HCT116 (cell line): ENCODE data around the gene RNF41. TPM values are rescaled to one million over a fixed set of nuclear protein-coding genes. Genes with fewer than 3 reads are reported as not detected.

Experiments
- ATAC-seq: fragments of 200-7000 bp; cut with Tn5 transposase; 2 replicates; pipeline ENCODE4 v1.9.1; 2020; ENCODE audit warnings: mild to moderate bottlenecking, moderate library complexity
- BruUV-seq: library from RNA; stranded (reverse); fragments of 400-500 nt; replicated peaks from 2 replicates; lab custom pipeline; 2021; lab: Mats Ljungman, UMichigan
- CTCF ChIA-PET: fragments of 300-600 bp; sonication (Branson Sonifier 250); formaldehyde crosslinking; loops from one replicate; lab custom pipeline; 2021; ENCODE audit warnings: antibody characterized with exemption; lab: Charles Lee
- POLR2A ChIA-PET: fragments of 300-600, 350-600 bp; sonication (Branson Sonifier 250); formaldehyde crosslinking; loops from one replicate; lab custom pipeline; 2021; ENCODE audit warnings: antibody characterized with exemption; lab: Charles Lee
- RAD21 ChIA-PET, 2 experiments: fragments of 300-600 bp; sonication (Branson Sonifier 250); formaldehyde crosslinking; loops; one replicate each; lab custom pipeline; 2023; ENCODE audit warnings: low total read pairs in 2 of 2; ENCODE audit not compliant: uncharacterized antibody in 2 of 2, unreplicated experiment in 2 of 2, low non-redundant PET in 1 of 2; lab: Charles Lee
- DNase-seq: peaks from one replicate; pipeline ENCODE4 v3.0.0-alpha.2; 2010; ENCODE audit warnings: low read depth, low spot score
- H2AFZ ChIP-seq: fragments of 200-600 bp; shearing (Covaris generic), sonication (generic); 2 replicates; pipeline ENCODE4 v1.6.1; 2017; ENCODE audit warnings: low read depth, mixed run types, mixed read lengths, antibody characterized with exemption, low read length; ENCODE audit not compliant: poor library complexity, severe bottlenecking
- H3K27ac ChIP-seq: 2 replicates; pipeline ENCODE4 v1.5.1; 2012; ENCODE audit warnings: low read depth, low read length
- H3K27me3 ChIP-seq: fragments of 200-600 bp; sonication (generic); 2 replicates; pipeline ENCODE4 v1.6.1; 2016; ENCODE audit warnings: mixed run types, low read length, mixed read lengths; ENCODE audit not compliant: insufficient read depth
- H3K36me3 ChIP-seq, 2 experiments: fragments of 200-500 bp in 1 of 2; fragments of 200-600 bp in 1 of 2; sonication (Bioruptor generic) in 1 of 2; sonication (generic) in 1 of 2; 2 replicates each; pipeline versions ENCODE4 v1.5.1 to v1.6.1; 2014 to 2016; ENCODE audit warnings: low read length in 2 of 2, inconsistent platforms in 1 of 2, mixed read lengths in 1 of 2, mixed run types in 1 of 2; ENCODE audit not compliant: insufficient read depth in 2 of 2, control insufficient read depth in 1 of 2
- H3K4me1 ChIP-seq, 2 experiments: fragments of 200-600 bp in 1 of 2; sonication (generic) in 1 of 2; 2 replicates each; pipeline versions ENCODE4 v1.5.1 to v1.6.1; 2012 to 2017; ENCODE audit warnings: low read length in 2 of 2, inconsistent platforms in 1 of 2, mild to moderate bottlenecking in 1 of 2, mixed read lengths in 1 of 2, mixed run types in 1 of 2, moderate library complexity in 1 of 2; ENCODE audit not compliant: insufficient read depth in 2 of 2, control insufficient read depth in 1 of 2
- H3K4me2 ChIP-seq: fragments of 200-600 bp; sonication (generic); 2 replicates; pipeline ENCODE4 v1.6.1; 2017; ENCODE audit warnings: mixed run types, low read length, mixed read lengths
- H3K4me3 ChIP-seq, 2 experiments: fragments of 200-600 bp in 1 of 2; sonication (generic) in 1 of 2; replicated peaks in 1 of 2; 2 replicates each; pipeline ENCODE4 v1.5.1; 2011 to 2016; ENCODE audit warnings: low read length in 2 of 2, control low read depth in 1 of 2, low read depth in 1 of 2, mild to moderate bottlenecking in 1 of 2, mixed read lengths in 1 of 2, mixed run types in 1 of 2
- H3K79me2 ChIP-seq: fragments of 200-600 bp; sonication (generic); 2 replicates; pipeline ENCODE4 v1.6.1; 2017; ENCODE audit warnings: mild to moderate bottlenecking, mixed run types, low read length, moderate library complexity, mixed read lengths; ENCODE audit not compliant: insufficient read depth
- H3K9ac ChIP-seq: fragments of 200-600 bp; sonication (generic); 2 replicates; pipeline ENCODE4 v1.6.1; 2016; ENCODE audit warnings: low read length, mixed read lengths
- H3K9me2 ChIP-seq: fragments of 200-600 bp; sonication (generic), shearing (Covaris generic); 2 replicates; pipeline ENCODE4 v1.6.1; 2017; ENCODE audit warnings: mixed run types, mild to moderate bottlenecking, moderate library complexity; ENCODE audit not compliant: insufficient read depth
- H3K9me3 ChIP-seq, 2 experiments: fragments of 200-500 bp in 1 of 2; fragments of 200-600 bp in 1 of 2; sonication (Bioruptor generic) in 1 of 2; sonication (generic) in 1 of 2; 2 replicates each; pipeline ENCODE4 v1.6.1; 2014 to 2017; ENCODE audit warnings: low read length in 2 of 2, mixed read lengths in 2 of 2, inconsistent platforms in 1 of 2, low read depth in 1 of 2, mild to moderate bottlenecking in 1 of 2, mixed run types in 1 of 2, moderate library complexity in 1 of 2; ENCODE audit not compliant: control insufficient read depth in 1 of 2, insufficient read depth in 1 of 2
- H4K20me1 ChIP-seq: fragments of 200-600 bp; sonication (generic), shearing (Covaris generic); 2 replicates; pipeline ENCODE4 v1.6.1; 2017; ENCODE audit warnings: mixed run types, mild to moderate bottlenecking, moderate library complexity; ENCODE audit not compliant: insufficient read depth
- CBX3 ChIP-seq: IDR thresholded peaks from 2 replicates; pipeline ENCODE4 v1.6.1; 2012; ENCODE audit warnings: low read depth
- CEBPB ChIP-seq: IDR thresholded peaks from 2 replicates; pipeline ENCODE4 v1.6.1; 2012; ENCODE audit warnings: low read depth
- EGR1 ChIP-seq: IDR thresholded peaks from 2 replicates; pipeline ENCODE4 v1.6.1; 2012; ENCODE audit warnings: low read depth
- ELF1 ChIP-seq: IDR thresholded peaks from 2 replicates; pipeline ENCODE4 v1.6.1; 2012; ENCODE audit warnings: low read depth, borderline replicate concordance
- JUND ChIP-seq: IDR thresholded peaks from 2 replicates; pipeline ENCODE4 v1.6.1; 2012
- MAX ChIP-seq: IDR thresholded peaks from 2 replicates; pipeline ENCODE4 v1.6.1; 2012
- POLR2A ChIP-seq: IDR thresholded peaks from 2 replicates; pipeline ENCODE4 v1.7.0; 2011; ENCODE audit warnings: borderline replicate concordance; ENCODE audit not compliant: insufficient read depth, insufficient read length; ENCODE audit errors: extremely low read depth
- POLR2AphosphoS5 ChIP-seq: IDR thresholded peaks from 2 replicates; pipeline ENCODE4 v1.6.1; 2011; ENCODE audit warnings: mild to moderate bottlenecking, low read depth, low read length, moderate library complexity
- RAD21 ChIP-seq: IDR thresholded peaks from 2 replicates; pipeline ENCODE4 v1.6.1; 2012; ENCODE audit warnings: low read depth, mild to moderate bottlenecking
- SRF ChIP-seq: IDR thresholded peaks from 2 replicates; pipeline ENCODE4 v1.6.1; 2012; ENCODE audit warnings: low read depth
- TCF7L2 ChIP-seq: IDR thresholded peaks from 2 replicates; pipeline ENCODE4 v1.7.0; 2011; ENCODE audit warnings: borderline replicate concordance, inconsistent platforms; ENCODE audit not compliant: insufficient read depth, insufficient read length; ENCODE audit errors: extremely low read depth
- YY1 ChIP-seq: IDR thresholded peaks from 2 replicates; pipeline ENCODE4 v1.6.1; 2011; ENCODE audit warnings: low read length, low read depth, moderate library complexity, mild to moderate bottlenecking; ENCODE audit not compliant: insufficient replicate concordance; ENCODE audit errors: extremely low read depth
- ZFX ChIP-seq: fragments of 450-650 bp; IDR thresholded peaks from 2 replicates; pipeline ENCODE4 v1.6.1; 2017
- ZNF274 ChIP-seq: fragments of 200-500 bp; sonication (Bioruptor generic); IDR thresholded peaks from 2 replicates; pipeline ENCODE4 v1.6.1; 2014; ENCODE audit warnings: mild to moderate bottlenecking, low read depth, low read length, inconsistent platforms
- intact Hi-C: fragments of 100-400 bp; cut with micrococcal nuclease; formaldehyde crosslinking; loops from 2 replicates; pipeline ENCODE4 v1.10.0; 2022
- total RNA-seq: library from RNA; stranded (reverse); gene quantifications from one replicate; pipeline ENCODE4 v1.2.1, GENCODE V29; 2021; ENCODE audit not compliant: unreplicated experiment
- TF ChIP-seq, protein P1 (sequence below), 3 experiments: fragments of 200-600 bp in 1 of 3; sonication (generic) in 1 of 3; IDR thresholded peaks in 2 of 3; conservative IDR thresholded peaks in 1 of 3; 2 replicates each; pipeline ENCODE4 v1.5.1; 2012 to 2017; ENCODE audit warnings: low read depth in 2 of 3, low read length in 2 of 3, antibody characterized with exemption in 1 of 3, borderline replicate concordance in 1 of 3, control low read depth in 1 of 3, mild to moderate bottlenecking in 1 of 3, mixed read lengths in 1 of 3, mixed run types in 1 of 3, moderate library complexity in 1 of 3; ENCODE audit not compliant: insufficient read depth in 1 of 3

RNF41 gene
- total RNA-seq, 1 experiment from 2014 or later: 40.6 TPM

DNA sequence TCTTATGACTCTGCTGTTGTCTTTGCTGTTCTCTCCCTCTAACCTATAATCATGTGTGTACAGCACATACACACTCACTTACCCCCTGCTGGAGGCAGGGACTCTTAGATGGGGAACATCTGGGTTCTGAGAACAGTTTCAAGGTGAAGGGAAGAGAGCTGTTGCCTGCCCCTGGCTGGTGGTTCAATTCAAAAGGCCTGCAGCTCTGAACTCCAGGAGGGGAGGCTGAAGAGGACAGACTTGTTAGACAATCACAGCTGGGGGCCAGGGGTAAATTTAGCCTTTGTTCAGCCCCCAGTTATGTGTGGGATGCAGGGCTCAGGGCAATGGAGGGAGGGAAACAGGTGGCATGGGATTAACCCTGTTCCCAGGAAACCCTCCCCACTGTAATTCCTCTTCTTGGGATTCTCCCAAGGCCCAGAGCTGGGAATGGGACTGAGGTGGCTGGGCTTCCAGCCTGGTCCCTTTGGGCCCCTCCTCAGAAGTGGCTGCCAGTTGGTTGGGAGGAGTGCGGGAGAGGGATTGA is 67.4 kb downstream of the RNF41 start:
- peaks cover 19 to 35% of the 10 kb centered on the region in 2 experiments for H3K4me1 ChIP-seq
- no peaks in the 10 kb centered on the region for H3K9me3 ChIP-seq
- ChIA-PET CTCF (interaction anchor here (1.3 kb wide), 1 partner anchor 35 kb away, joined by 3 read pairs; the partner anchor contains the start of gene SMARCC2), RAD21 (no interaction called here), POLR2A (no interaction called here)
- H3K9ac ChIP-seq: no peak overlapping the region
- no peaks in the 10 kb centered on the region for H3K9me2 ChIP-seq
- ATAC-seq: no peak
- H3K36me3 ChIP-seq: peaks cover 0 to 4% of the 10 kb centered on the region in 2 experiments; a peak in 2 of 4 replicates
- no peak overlapping the region for H3K4me3 ChIP-seq
- no peak overlapping the region for H3K27ac ChIP-seq
- BruUV-seq: no TSS peak
- TF ChIP-seq EGR1 (no peak), ELF1 (no peak)
- no peak overlapping the region for H2AFZ ChIP-seq
- no peak for DNase-seq
- intact Hi-C loops: no loop called here
- no peaks in the 10 kb centered on the region for H3K27me3 ChIP-seq
- H3K4me2 ChIP-seq: 0 out of 2 replicates have a peak overlapping the region, but pooled peaks have one; percentile 81
- H3K79me2 ChIP-seq: peaks cover 12% of the 10 kb centered on the region
- H4K20me1 ChIP-seq: no peaks in the 10 kb centered on the region

GRCh38 chr12:56153678-56154065 is 68.0 kb downstream of the RNF41 start:
- ChIA-PET RAD21 (no interaction called here), POLR2A (no interaction called here), CTCF (no interaction called here)
- no TSS peak for BruUV-seq
- DNase-seq (no peak), ATAC-seq (no peak)
- H3K27me3 ChIP-seq: no peaks in the 10 kb centered on the region
- H3K4me2 ChIP-seq: peak overlapping the region; percentile 81
- no peaks in the 10 kb centered on the region for H4K20me1 ChIP-seq
- peaks cover 6% of the 10 kb centered on the region for H3K79me2 ChIP-seq
- H3K27ac ChIP-seq: no peak overlapping the region
- H2AFZ ChIP-seq: no peak overlapping the region
- H3K36me3 ChIP-seq: no peaks in the 10 kb centered on the region; a peak in 1 of 4 replicates
- no peaks in the 10 kb centered on the region for H3K9me3 ChIP-seq
- H3K4me1 ChIP-seq: peaks cover 18 to 30% of the 10 kb centered on the region in 2 experiments
- H3K9me2 ChIP-seq: no peaks in the 10 kb centered on the region
- intact Hi-C loops: loop anchor here (2.0 kb wide), 1 partner anchor 25 kb away; the partner anchor contains the start of gene ESYT1
- peak overlapping the region; percentile 80 for H3K9ac ChIP-seq
- H3K4me3 ChIP-seq: peak overlapping the region in 1 of 2 experiments; percentile 71; a peak in 3 of 4 replicates
- TF ChIP-seq CEBPB (no peak), TCF7L2 (no peak), JUND (no peak), EGR1 (no peak), ELF1 (no peak), YY1 (no peak), ZNF274 (no peak), RAD21 (no peak), CBX3 (no peak), SRF (no peak), POLR2AphosphoS5 (no peak), MAX (no peak), ZFX (no peak), POLR2A (no peak)
- TF ChIP-seq, protein P1, sequence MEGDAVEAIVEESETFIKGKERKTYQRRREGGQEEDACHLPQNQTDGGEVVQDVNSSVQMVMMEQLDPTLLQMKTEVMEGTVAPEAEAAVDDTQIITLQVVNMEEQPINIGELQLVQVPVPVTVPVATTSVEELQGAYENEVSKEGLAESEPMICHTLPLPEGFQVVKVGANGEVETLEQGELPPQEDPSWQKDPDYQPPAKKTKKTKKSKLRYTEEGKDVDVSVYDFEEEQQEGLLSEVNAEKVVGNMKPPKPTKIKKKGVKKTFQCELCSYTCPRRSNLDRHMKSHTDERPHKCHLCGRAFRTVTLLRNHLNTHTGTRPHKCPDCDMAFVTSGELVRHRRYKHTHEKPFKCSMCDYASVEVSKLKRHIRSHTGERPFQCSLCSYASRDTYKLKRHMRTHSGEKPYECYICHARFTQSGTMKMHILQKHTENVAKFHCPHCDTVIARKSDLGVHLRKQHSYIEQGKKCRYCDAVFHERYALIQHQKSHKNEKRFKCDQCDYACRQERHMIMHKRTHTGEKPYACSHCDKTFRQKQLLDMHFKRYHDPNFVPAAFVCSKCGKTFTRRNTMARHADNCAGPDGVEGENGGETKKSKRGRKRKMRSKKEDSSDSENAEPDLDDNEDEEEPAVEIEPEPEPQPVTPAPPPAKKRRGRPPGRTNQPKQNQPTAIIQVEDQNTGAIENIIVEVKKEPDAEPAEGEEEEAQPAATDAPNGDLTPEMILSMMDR (IDR thresholded peaks at IDR 0.05 in 2 of 3, conservative IDR thresholded peaks at IDR 0.05 in 1 of 3; ENCODE audit: borderline replicate concordance in 1 of 3, insufficient read depth in 1 of 3, low read depth in 2 of 3, low read length in 2 of 3): no peak
